CD14-positive monocyte (primary cell): Measurements from ENCODE around the gene PAN3. TPM values are rescaled to one million over a fixed set of nuclear protein-coding genes. Genes with fewer than 3 reads are reported as not detected.

Source experiments
- DNase-seq, 3 donors: peaks; one replicate each; pipeline ENCODE4 v3.0.0-alpha.2; 2011 to 2022
- H2AFZ ChIP-seq: 2 replicates; pipeline ENCODE4 v1.6.0; 2012; ENCODE audit warnings: mild to moderate bottlenecking, low read depth, low read length, inconsistent platforms; ENCODE audit not compliant: insufficient read depth, poor library complexity, severe bottlenecking
- H3K27ac ChIP-seq, 2 donors: 1 replicate in 1 of 2; 2 replicates in 1 of 2; pipeline ENCODE4 v1.5.1; 2012 to 2013; ENCODE audit warnings: low read length in 2 of 2, control low read depth in 1 of 2, inconsistent platforms in 1 of 2, low read depth in 1 of 2, mild to moderate bottlenecking in 1 of 2
- H3K27me3 ChIP-seq, 2 donors: one replicate each; pipeline versions ENCODE4 v1.6.0 to v1.6.1; 2011 to 2013; ENCODE audit warnings: low read length in 2 of 2; ENCODE audit not compliant: control insufficient read depth in 2 of 2, insufficient read depth in 2 of 2
- H3K36me3 ChIP-seq, 2 donors: replicated peaks in 1 of 2; 1 replicate in 1 of 2; 2 replicates in 1 of 2; pipeline versions ENCODE4 v1.5.1 to v1.6.1; 2012 to 2013; ENCODE audit warnings: low read length in 2 of 2, control low read depth in 1 of 2, inconsistent platforms in 1 of 2, mild to moderate bottlenecking in 1 of 2; ENCODE audit not compliant: insufficient read depth in 2 of 2, control insufficient read depth in 1 of 2
- H3K4me1 ChIP-seq, 2 donors: 1 replicate in 1 of 2; 2 replicates in 1 of 2; pipeline versions ENCODE4 v1.5.1 to v1.6.1; 2012 to 2013; ENCODE audit warnings: low read length in 2 of 2, control low read depth in 1 of 2, inconsistent platforms in 1 of 2, mild to moderate bottlenecking in 1 of 2, moderate library complexity in 1 of 2; ENCODE audit not compliant: insufficient read depth in 2 of 2, control insufficient read depth in 1 of 2
- H3K4me2 ChIP-seq: replicated peaks from 2 replicates; pipeline ENCODE3; 2012; ENCODE audit warnings: low read length, moderate library complexity, mild to moderate bottlenecking; ENCODE audit not compliant: poor library complexity, severe bottlenecking; ENCODE audit errors: extremely low read depth
- H3K4me3 ChIP-seq, 3 experiments: fragments of 200-600 bp in 1 of 3; sonication (generic) in 1 of 3; replicated peaks in 1 of 3; 1 replicate in 2 of 3; 2 replicates in 1 of 3; pipeline ENCODE4 v1.5.1; 2011 to 2013; ENCODE audit warnings: low read length in 3 of 3, mild to moderate bottlenecking in 3 of 3, control low read depth in 2 of 3, low read depth in 2 of 3, inconsistent platforms in 1 of 3, moderate library complexity in 1 of 3
- H3K79me2 ChIP-seq: 2 replicates; pipeline ENCODE4 v1.6.0; 2012; ENCODE audit warnings: mild to moderate bottlenecking, control low read depth, inconsistent platforms, low read length, moderate library complexity; ENCODE audit not compliant: insufficient read depth
- H3K9ac ChIP-seq: 2 replicates; pipeline ENCODE4 v1.6.0; 2017; ENCODE audit warnings: low read length, mild to moderate bottlenecking; ENCODE audit not compliant: insufficient read depth, poor library complexity, severe bottlenecking
- H3K9me3 ChIP-seq, 2 donors: replicated peaks in 1 of 2; 1 replicate in 1 of 2; 2 replicates in 1 of 2; pipeline versions ENCODE4 v1.5.1 to v1.6.1; 2012 to 2013; ENCODE audit warnings: low read length in 2 of 2, control low read depth in 1 of 2; ENCODE audit not compliant: control insufficient read depth in 1 of 2, insufficient read depth in 1 of 2
- H4K20me1 ChIP-seq: 2 replicates; pipeline ENCODE4 v1.6.0; 2012; ENCODE audit warnings: mild to moderate bottlenecking, low read length, control low read depth, moderate library complexity; ENCODE audit not compliant: insufficient read depth
- H3K27ac Mint-ChIP-seq, 7 donors: one replicate each; pipeline ENCODE4 v1.8.0; 2020; ENCODE audit warnings: mild to moderate bottlenecking in 7 of 7, mixed read lengths in 7 of 7, moderate library complexity in 6 of 7, inconsistent platforms in 2 of 7
- H3K27me3 Mint-ChIP-seq, 3 donors: one replicate each; pipeline ENCODE4 v1.8.0; 2021 to 2022; ENCODE audit warnings: low read depth in 3 of 3, mild to moderate bottlenecking in 3 of 3, mixed read lengths in 3 of 3, moderate library complexity in 3 of 3, inconsistent platforms in 1 of 3
- H3K36me3 Mint-ChIP-seq, 2 donors: one replicate each; pipeline ENCODE4 v1.8.0; 2020; ENCODE audit warnings: mixed read lengths in 2 of 2, inconsistent platforms in 1 of 2, mild to moderate bottlenecking in 1 of 2
- H3K4me1 Mint-ChIP-seq: one replicate; pipeline ENCODE4 v1.8.0; 2020; ENCODE audit warnings: mild to moderate bottlenecking, mixed read lengths
- H3K4me3 Mint-ChIP-seq, 2 donors: one replicate each; pipeline ENCODE4 v1.8.0; 2020; ENCODE audit warnings: mild to moderate bottlenecking in 2 of 2, mixed read lengths in 2 of 2, moderate library complexity in 1 of 2
- H3K9me3 Mint-ChIP-seq, 7 donors: one replicate each; pipeline ENCODE4 v1.8.0; 2020 to 2022; ENCODE audit warnings: mixed read lengths in 7 of 7, mild to moderate bottlenecking in 6 of 7, moderate library complexity in 6 of 7, inconsistent platforms in 2 of 7
- CTCF ChIP-seq: fragments of 200-600 bp; IDR thresholded peaks from one replicate; pipeline ENCODE4 v1.8.0; 2022; ENCODE audit warnings: antibody characterized with exemption, mild to moderate bottlenecking
- WGBS: methylation state at CpG from one replicate; pipeline ENCODE4 v1.1.5; 2013; ENCODE audit warnings: missing lambda C conversion rate; ENCODE audit not compliant: insufficient coverage; 5-methylcytosine and 5-hydroxymethylcytosine counted together
- intact Hi-C, 2 donors: fragments of 100-400 bp; cut with micrococcal nuclease; formaldehyde crosslinking; loops; one replicate each; pipeline versions ENCODE4 v1.15.0 to v1.15.1; 2023
- polyA plus RNA-seq, 3 donors: library from polyadenylated mRNA; depleted of rRNA in 1 of 3; unstranded in 2 of 3; stranded (reverse) in 1 of 3; fragments of 300-500 nt in 2 of 3; fragments of >200 nt in 1 of 3; fragmentation: Illumina TruSeq in 2 of 3; gene quantifications; 1 replicate in 2 of 3; 2 replicates in 1 of 3; pipeline ENCODE4 v1.2.3, GENCODE V29; 2012 to 2021

PAN3 gene
- polyA plus RNA-seq, 3 donors, result 3.0 to 27.9 (median 3.2) TPM

GRCh38 chr13:28145049-28145448 lies 6.7 kb downstream of the PAN3 start:
- Histone ChIP-seq H2AFZ (no peak overlapping the region), H3K79me2 (peaks cover 100% of the 10 kb centered on the region), H3K4me1 (peaks cover 22 to 29% of the 10 kb centered on the region in 2 donors), H3K27me3 (no peaks in the 10 kb centered on the region), H3K9ac (no peak overlapping the region), H3K36me3 (peaks cover 0 to 16% of the 10 kb centered on the region in 2 donors), H3K4me2 (no peak overlapping the region), H4K20me1 (peaks cover 100% of the 10 kb centered on the region), H3K27ac (no peak overlapping the region), H3K4me3 (no peak overlapping the region), H3K9me3 (no peaks in the 10 kb centered on the region)
- Mint-ChIP-seq H3K36me3 (peaks cover 10 to 20% of the 10 kb centered on the region in 2 donors), H3K27ac (peak overlapping the region in 3 of 7 donors; percentile 3 to 43 (median 33)), H3K9me3 (no peaks in the 10 kb centered on the region), H3K27me3 (no peaks in the 10 kb centered on the region), H3K4me3 (no peak overlapping the region), H3K4me1 (peaks cover 49% of the 10 kb centered on the region)
- intact Hi-C loops, result no loop called here
- no peak for TF ChIP-seq CTCF
- 90% methylated on average over 1 of the region's 6 CpGs for WGBS
- no peak for DNase-seq

GRCh38 chr13:28147495-28147894 lies 9.2 kb downstream of the PAN3 start:
- peaks cover 7 to 20% of the 10 kb centered on the region in 2 donors for H3K36me3 Mint-ChIP-seq
- intact Hi-C loops, result no loop called here
- no peak for DNase-seq
- TF ChIP-seq CTCF, result no peak
- peaks cover 37% of the 10 kb centered on the region for H3K4me1 Mint-ChIP-seq
- Histone ChIP-seq H3K79me2 (peaks cover 100% of the 10 kb centered on the region), H3K27me3 (no peaks in the 10 kb centered on the region), H4K20me1 (peaks cover 100% of the 10 kb centered on the region), H3K9me3 (no peaks in the 10 kb centered on the region), H3K27ac (peak overlapping the region in 1 of 2 donors; percentile 48), H3K9ac (no peak overlapping the region), H3K36me3 (peaks cover 0 to 16% of the 10 kb centered on the region in 2 donors), H3K4me3 (no peak overlapping the region), H3K4me1 (peaks cover 6 to 9% of the 10 kb centered on the region in 2 donors), H2AFZ (no peak overlapping the region), H3K4me2 (no peak overlapping the region)
- no peaks in the 10 kb centered on the region for H3K27me3 Mint-ChIP-seq
- H3K9me3 Mint-ChIP-seq, result peaks cover 0 to 2% (median 0%) of the 10 kb centered on the region in 7 donors
- H3K27ac Mint-ChIP-seq, result peak overlapping the region in 1 of 7 donors; percentile 54
- no CpG with 5 or more reads among the region's 1 CpG for WGBS
- H3K4me3 Mint-ChIP-seq, result no peak overlapping the region
